Measurements from ENCODE around the gene AATF.

GRCh38 chr17:37060928-37061327 is 112.2 kb downstream of the AATF start:
- TF ChIP-seq MAFK (IDR thresholded peaks at IDR 0.05; ENCODE audit: low read length) (no peak), GATAD2B (IDR thresholded peaks at IDR 0.05; ENCODE audit: borderline replicate concordance) (no peak), ZNF609 (CRISPR knock-in tag; IDR thresholded peaks at IDR 0.05; ENCODE audit: borderline replicate concordance) (no peak), MAZ (CRISPR knock-in tag; conservative IDR thresholded peaks at IDR 0.05 in 1 of 2, IDR thresholded peaks at IDR 0.05 in 1 of 2) (no peak), FOXA3 (CRISPR knock-in tag; conservative IDR thresholded peaks at IDR 0.05 in 1 of 2, IDR thresholded peaks at IDR 0.05 in 1 of 2) (no peak), POLR2H (tag; IDR thresholded peaks at IDR 0.05; ENCODE audit: low read depth) (no peak), RAD21 (CRISPR knock-in tag; conservative IDR thresholded peaks at IDR 0.05 in 1 of 2, IDR thresholded peaks at IDR 0.05 in 1 of 2) (no peak), SIRT6 (IDR thresholded peaks at IDR 0.05; ENCODE audit: low read depth, low read length) (no peak), HMG20B (CRISPR knock-in tag; IDR thresholded peaks at IDR 0.05) (no peak), TBL1XR1 (IDR thresholded peaks at IDR 0.05; ENCODE audit: low read length in 2 of 2) (no peak), TARDBP (IDR thresholded peaks at IDR 0.05) (no peak)
- TF ChIP-seq, protein P1, sequence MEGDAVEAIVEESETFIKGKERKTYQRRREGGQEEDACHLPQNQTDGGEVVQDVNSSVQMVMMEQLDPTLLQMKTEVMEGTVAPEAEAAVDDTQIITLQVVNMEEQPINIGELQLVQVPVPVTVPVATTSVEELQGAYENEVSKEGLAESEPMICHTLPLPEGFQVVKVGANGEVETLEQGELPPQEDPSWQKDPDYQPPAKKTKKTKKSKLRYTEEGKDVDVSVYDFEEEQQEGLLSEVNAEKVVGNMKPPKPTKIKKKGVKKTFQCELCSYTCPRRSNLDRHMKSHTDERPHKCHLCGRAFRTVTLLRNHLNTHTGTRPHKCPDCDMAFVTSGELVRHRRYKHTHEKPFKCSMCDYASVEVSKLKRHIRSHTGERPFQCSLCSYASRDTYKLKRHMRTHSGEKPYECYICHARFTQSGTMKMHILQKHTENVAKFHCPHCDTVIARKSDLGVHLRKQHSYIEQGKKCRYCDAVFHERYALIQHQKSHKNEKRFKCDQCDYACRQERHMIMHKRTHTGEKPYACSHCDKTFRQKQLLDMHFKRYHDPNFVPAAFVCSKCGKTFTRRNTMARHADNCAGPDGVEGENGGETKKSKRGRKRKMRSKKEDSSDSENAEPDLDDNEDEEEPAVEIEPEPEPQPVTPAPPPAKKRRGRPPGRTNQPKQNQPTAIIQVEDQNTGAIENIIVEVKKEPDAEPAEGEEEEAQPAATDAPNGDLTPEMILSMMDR (IDR thresholded peaks at IDR 0.05 in 2 of 3, conservative IDR thresholded peaks at IDR 0.05 in 1 of 3; ENCODE audit: insufficient read depth in 2 of 3, low read depth in 1 of 3, low read length in 3 of 3) = no peak
- TF ChIP-seq, protein P2, sequence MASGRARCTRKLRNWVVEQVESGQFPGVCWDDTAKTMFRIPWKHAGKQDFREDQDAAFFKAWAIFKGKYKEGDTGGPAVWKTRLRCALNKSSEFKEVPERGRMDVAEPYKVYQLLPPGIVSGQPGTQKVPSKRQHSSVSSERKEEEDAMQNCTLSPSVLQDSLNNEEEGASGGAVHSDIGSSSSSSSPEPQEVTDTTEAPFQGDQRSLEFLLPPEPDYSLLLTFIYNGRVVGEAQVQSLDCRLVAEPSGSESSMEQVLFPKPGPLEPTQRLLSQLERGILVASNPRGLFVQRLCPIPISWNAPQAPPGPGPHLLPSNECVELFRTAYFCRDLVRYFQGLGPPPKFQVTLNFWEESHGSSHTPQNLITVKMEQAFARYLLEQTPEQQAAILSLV (tag; IDR thresholded peaks at IDR 0.05) = no peak
